ENCODE data around the gene WIPF2.
"Not testable (repeated sequence)": the region's sequence is repeated elsewhere in the genome, so short reads cannot be mapped to it uniquely, and the experiment has no call there.

WIPF2 gene

GRCh38 chr17:40209404-40210093 is 9.6 kb upstream of the WIPF2 start:
- no peak overlapping the region for H3K4me3 ChIP-seq (ENCODE audit: low read length)
- peak; percentile 92 for DNase-seq (ENCODE audit: low read depth)
- no peak for TF ChIP-seq CTCF (conservative IDR thresholded peaks at IDR 0.05; ENCODE audit: low read length)

GRCh38 chr17:40213914-40214313 is 5.2 kb upstream of the WIPF2 start:
- not testable (repeated sequence) for DNase-seq (ENCODE audit: low read depth); H3K4me3 ChIP-seq (ENCODE audit: low read length)

GRCh38 chr17:40218006-40218739 is 931 bp upstream of the WIPF2 start:
- no peak for DNase-seq (ENCODE audit: low read depth)
- TF ChIP-seq CTCF (conservative IDR thresholded peaks at IDR 0.05; ENCODE audit: low read length) = no peak
- no peak overlapping the region; the same call in 1 of the 2 replicates for H3K4me3 ChIP-seq (ENCODE audit: low read length)

DNA sequence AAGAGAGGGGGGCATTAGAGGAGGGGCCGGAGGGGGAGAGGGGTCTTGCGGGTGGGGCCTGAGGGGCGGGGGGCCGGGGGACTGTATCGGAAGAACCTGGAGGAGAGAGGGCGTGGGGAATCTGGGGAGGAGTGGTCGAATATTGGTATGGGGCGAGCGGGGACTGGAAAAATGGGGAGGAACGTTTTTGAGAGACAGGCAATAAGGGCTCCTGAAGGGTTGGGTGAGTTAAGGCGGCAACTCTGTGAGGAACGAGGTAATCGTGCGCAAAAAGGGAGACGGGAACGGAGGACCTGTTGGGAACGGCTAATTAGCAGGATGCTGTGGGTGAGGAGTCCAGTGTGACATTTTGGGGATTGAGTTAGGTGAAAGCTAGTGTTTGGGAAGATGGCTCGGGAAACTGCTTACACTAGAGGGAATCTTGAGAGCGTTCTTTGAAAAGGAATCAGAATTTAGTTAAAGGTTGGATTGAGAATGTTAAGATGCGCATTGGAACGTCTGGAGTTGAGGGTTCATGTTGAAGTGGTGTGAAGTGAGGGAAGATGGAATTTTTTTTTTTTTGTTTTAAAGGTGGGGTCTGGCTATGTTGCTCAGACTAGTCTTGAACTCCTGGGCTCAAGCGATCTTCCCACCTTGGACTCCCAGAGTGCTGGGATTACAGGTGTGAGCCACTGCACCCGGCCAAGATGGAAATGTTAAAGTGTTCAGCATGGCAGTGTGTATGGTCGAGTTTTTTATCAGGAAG is 662 bp downstream of the WIPF2 start:
- peak; percentile 41 for DNase-seq (ENCODE audit: low read depth)
- 0 out of 2 replicates have a peak, but pooled peaks have one; percentile 14 for TF ChIP-seq CTCF (conservative IDR thresholded peaks at IDR 0.05; ENCODE audit: low read length)
- peak overlapping the region; percentile 77 for H3K4me3 ChIP-seq (ENCODE audit: low read length)

DNA sequence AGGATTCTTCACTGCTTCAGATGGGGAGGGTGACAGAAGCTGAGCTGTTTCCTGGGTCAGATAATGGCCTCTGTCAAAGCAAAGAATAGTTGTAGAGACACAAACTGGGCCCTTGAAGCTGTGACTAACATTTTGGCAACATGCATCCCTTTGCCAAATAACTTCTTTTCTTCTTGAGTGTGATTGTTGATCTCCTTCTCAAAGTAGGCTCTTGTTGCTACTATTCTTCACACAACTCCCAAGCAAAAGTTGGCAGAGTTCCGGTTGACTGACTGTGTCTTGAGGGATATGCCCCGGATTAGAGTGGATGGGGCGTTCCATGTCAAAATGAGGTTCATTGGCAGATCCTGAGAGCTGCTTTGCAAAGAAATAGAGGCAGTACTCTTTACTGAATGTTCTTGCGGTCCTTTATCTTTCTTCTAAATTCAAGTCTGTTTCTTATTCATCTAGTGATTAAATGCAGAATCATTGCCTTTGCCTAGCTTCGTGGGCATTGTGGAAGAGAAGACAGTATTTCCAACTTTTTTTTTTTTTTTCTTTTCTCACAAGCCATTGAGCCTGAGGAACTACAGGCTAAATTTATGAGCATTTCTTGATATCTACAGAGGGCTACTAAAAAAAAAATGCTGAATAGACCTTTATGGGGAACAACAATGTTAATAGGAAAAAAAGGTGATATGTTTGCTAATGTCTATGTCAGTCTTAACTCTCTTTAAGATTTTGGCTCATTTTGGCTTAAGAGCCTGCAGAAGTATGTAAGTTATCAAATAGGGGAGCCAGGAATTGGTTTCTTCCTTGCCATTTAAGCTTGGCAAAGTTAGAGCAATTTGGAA is 5.8 kb downstream of the WIPF2 start:
- no peak overlapping the region for H3K4me3 ChIP-seq (ENCODE audit: low read length)
- peak; percentile 80 for DNase-seq (ENCODE audit: low read depth)
- TF ChIP-seq CTCF (conservative IDR thresholded peaks at IDR 0.05; ENCODE audit: low read length) = no peak

DNA sequence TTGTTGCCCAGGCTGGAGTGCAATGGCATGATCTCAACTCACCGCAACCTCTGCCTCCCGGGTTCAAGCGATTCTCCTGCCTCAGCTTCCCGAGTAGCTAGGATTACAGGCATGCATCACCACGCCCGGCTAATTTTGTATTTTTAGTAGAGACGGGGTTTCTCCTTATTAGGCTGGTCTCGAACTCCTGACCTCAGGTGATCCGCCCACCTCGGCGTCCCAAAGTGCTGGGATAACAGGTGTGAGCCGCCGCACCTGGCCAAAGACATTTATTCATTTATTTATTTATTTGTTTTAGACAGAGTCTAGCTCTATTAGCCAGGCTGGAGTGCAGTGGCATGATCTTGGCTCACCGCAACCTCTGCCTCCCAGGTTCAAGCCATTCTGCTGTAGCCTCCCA is 10.0 kb downstream of the WIPF2 start:
- H3K4me3 ChIP-seq (ENCODE audit: low read length); DNase-seq (ENCODE audit: low read depth): not testable (repeated sequence)

GRCh38 chr17:40230670-40231069 is 11.6 kb downstream of the WIPF2 start:
- no peak for TF ChIP-seq CTCF (conservative IDR thresholded peaks at IDR 0.05; ENCODE audit: low read length)
- DNase-seq (ENCODE audit: low read depth) = no peak
- no peak overlapping the region for H3K4me3 ChIP-seq (ENCODE audit: low read length)

DNA sequence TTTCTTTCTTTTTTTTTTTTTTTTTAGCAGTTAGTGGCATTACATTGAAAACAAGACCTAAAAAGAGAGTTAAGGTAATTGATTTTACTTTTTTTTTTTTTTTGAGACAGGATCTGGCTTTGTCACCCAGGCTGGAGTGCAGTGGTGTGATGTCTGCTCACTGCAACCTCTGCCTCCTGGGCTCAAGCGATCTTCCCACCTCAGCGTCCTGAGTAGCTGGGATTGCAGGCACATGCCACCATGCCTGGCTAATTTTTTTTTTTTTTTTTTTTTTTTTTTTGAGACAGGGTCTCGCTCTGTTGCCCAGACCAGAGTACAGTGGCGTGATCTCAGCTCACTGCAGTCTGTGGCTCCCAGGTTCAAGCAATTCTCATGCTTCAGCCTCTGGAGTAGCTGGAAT is 12.8 kb downstream of the WIPF2 start:
- DNase-seq (ENCODE audit: low read depth); H3K4me3 ChIP-seq (ENCODE audit: low read length): not testable (repeated sequence)

Measured in AG10803 (cell line).